PFSK-1 (cell line): ENCODE results near the gene NSFL1C.

Source experiments
- POLR2AphosphoS5 ChIP-seq: IDR thresholded peaks from 2 replicates; pipeline ENCODE4 v1.6.1; 2012; ENCODE audit warnings: low read depth, mild to moderate bottlenecking, control low read depth, low read length, moderate library complexity
- TAF1 ChIP-seq: IDR thresholded peaks from 2 replicates; pipeline ENCODE4 v1.6.1; 2012; ENCODE audit warnings: low read length, control low read depth, borderline replicate concordance; ENCODE audit not compliant: insufficient read depth
- TF ChIP-seq, protein P1 (sequence below), 2 experiments: IDR thresholded peaks; 2 replicates each; pipeline versions ENCODE4 v1.6.1 to v1.8.0; 2011 to 2012; ENCODE audit warnings: low read depth in 2 of 2, low read length in 2 of 2, control low read depth in 1 of 2, inconsistent platforms in 1 of 2, mild to moderate bottlenecking in 1 of 2, moderate library complexity in 1 of 2; ENCODE audit not compliant: insufficient read depth in 1 of 2

DNA sequence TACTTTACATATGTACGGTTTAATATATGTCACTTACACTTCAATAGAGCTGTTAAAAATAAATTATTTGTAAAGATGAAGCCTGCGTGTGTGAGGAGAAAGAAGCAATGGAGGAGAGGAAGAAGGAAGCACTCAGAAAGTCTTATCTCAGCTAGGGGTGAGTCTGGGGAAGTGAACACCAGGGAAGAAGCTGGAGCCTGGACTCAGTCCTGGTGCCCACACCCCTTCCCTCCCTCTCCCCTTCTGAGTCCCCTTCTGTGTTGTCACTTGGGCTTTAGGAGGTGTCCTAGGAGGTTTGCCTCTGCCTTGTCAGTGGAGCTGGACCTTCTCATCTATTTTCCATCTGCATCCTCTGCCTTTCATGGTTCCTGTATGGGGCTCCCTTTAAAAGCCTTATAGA is 22.7 kb upstream of the NSFL1C start:
- TF ChIP-seq, protein P1, sequence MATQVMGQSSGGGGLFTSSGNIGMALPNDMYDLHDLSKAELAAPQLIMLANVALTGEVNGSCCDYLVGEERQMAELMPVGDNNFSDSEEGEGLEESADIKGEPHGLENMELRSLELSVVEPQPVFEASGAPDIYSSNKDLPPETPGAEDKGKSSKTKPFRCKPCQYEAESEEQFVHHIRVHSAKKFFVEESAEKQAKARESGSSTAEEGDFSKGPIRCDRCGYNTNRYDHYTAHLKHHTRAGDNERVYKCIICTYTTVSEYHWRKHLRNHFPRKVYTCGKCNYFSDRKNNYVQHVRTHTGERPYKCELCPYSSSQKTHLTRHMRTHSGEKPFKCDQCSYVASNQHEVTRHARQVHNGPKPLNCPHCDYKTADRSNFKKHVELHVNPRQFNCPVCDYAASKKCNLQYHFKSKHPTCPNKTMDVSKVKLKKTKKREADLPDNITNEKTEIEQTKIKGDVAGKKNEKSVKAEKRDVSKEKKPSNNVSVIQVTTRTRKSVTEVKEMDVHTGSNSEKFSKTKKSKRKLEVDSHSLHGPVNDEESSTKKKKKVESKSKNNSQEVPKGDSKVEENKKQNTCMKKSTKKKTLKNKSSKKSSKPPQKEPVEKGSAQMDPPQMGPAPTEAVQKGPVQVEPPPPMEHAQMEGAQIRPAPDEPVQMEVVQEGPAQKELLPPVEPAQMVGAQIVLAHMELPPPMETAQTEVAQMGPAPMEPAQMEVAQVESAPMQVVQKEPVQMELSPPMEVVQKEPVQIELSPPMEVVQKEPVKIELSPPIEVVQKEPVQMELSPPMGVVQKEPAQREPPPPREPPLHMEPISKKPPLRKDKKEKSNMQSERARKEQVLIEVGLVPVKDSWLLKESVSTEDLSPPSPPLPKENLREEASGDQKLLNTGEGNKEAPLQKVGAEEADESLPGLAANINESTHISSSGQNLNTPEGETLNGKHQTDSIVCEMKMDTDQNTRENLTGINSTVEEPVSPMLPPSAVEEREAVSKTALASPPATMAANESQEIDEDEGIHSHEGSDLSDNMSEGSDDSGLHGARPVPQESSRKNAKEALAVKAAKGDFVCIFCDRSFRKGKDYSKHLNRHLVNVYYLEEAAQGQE (IDR thresholded peaks at IDR 0.05; ENCODE audit: insufficient read depth in 1 of 2, low read depth in 2 of 2, low read length in 2 of 2): no peak
- TF ChIP-seq POLR2AphosphoS5 (no peak), TAF1 (no peak)
